Fibroblast of skin of scalp (primary cell): ENCODE data around the gene WIPI1.
A peak's percentile ranks its signal among the peaks of the same experiment; 100 is the strongest.
"Not testable (repeated sequence)": the region's sequence is repeated elsewhere in the genome, so short reads cannot be mapped to it uniquely, and the experiment has no call there.

Experiments
- DNase-seq: peaks from one replicate; pipeline ENCODE4 v3.0.0-alpha.2; 2013

The WIPI1 gene

GRCh38 chr17:68437979-68438822, 19.1 kb downstream of the WIPI1 start:
- DNase-seq: no peak

GRCh38 chr17:68435876-68436842, 21.1 kb downstream of the WIPI1 start:
- DNase-seq: peak; percentile 67

- DNase-seq: no peak
Measured at GRCh38 chr17:68435361-68435760, 21.9 kb downstream of the WIPI1 start.

- no peak for DNase-seq
Measured at GRCh38 chr17:68433911-68434508, 23.3 kb downstream of the WIPI1 start.

- no peak for DNase-seq
Measured at GRCh38 chr17:68433211-68433610, 24.1 kb downstream of the WIPI1 start.

- no peak for DNase-seq
Measured at GRCh38 chr17:68432086-68432864, 25.0 kb downstream of the WIPI1 start.

- DNase-seq: no peak
Measured at GRCh38 chr17:68431661-68432071, 25.6 kb downstream of the WIPI1 start.

GRCh38 chr17:68431045-68431608, 26.2 kb downstream of the WIPI1 start:
- DNase-seq: no peak

- no peak for DNase-seq
Measured at GRCh38 chr17:68429881-68430280, 27.4 kb downstream of the WIPI1 start.

GRCh38 chr17:68428498-68429172, 28.7 kb downstream of the WIPI1 start:
- DNase-seq: no peak

- DNase-seq: no peak
Measured at GRCh38 chr17:68427575-68427974, 29.7 kb downstream of the WIPI1 start.

- no peak for DNase-seq
Measured at GRCh38 chr17:68425979-68426378, 31.3 kb downstream of the WIPI1 start.

- DNase-seq: no peak
Measured at GRCh38 chr17:68424861-68425260, 32.4 kb downstream of the WIPI1 start.

- DNase-seq: no peak
Measured at GRCh38 chr17:68424203-68424602, 33.1 kb downstream of the WIPI1 start.

- no peak for DNase-seq
Measured at GRCh38 chr17:68423251-68423650, 34.0 kb downstream of the WIPI1 start.

- DNase-seq: no peak
Measured at GRCh38 chr17:68422821-68423220, 34.5 kb downstream of the WIPI1 start.

GRCh38 chr17:68421486-68421885, 35.8 kb downstream of the WIPI1 start:
- DNase-seq: no peak

GRCh38 chr17:68420065-68420464, 37.2 kb downstream of the WIPI1 start:
- no peak for DNase-seq

- DNase-seq: peak; percentile 31
Measured at GRCh38 chr17:68418876-68419275, 38.4 kb downstream of the WIPI1 start.

- no peak for DNase-seq
Measured at GRCh38 chr17:68417317-68417716, 40.0 kb downstream of the WIPI1 start.

- DNase-seq: not testable (repeated sequence)
Measured at GRCh38 chr17:68414901-68415300, 42.4 kb downstream of the WIPI1 start.
